Activated CD4-positive, CD25-positive, alpha-beta regulatory T cell (primary cell): Measurements from ENCODE around the gene NRP1.
"Not testable (repeated sequence)": the region's sequence is repeated elsewhere in the genome, so short reads cannot be mapped to it uniquely, and the experiment has no call there.

Source experiments
- DNase-seq, 4 experiments: peaks; one replicate each; lab custom pipeline; 2025; lab: John Stamatoyannopoulos, UW

NRP1 gene

GRCh38 chr10:33321516-33321915, 13.0 kb downstream of the NRP1 start:
- DNase-seq, result no peak

- no peak for DNase-seq
Measured at GRCh38 chr10:33320288-33320687, 14.2 kb downstream of the NRP1 start.

- DNase-seq, result no peak
Measured at GRCh38 chr10:33315891-33316290, 18.6 kb downstream of the NRP1 start.

GRCh38 chr10:33314811-33315561, 19.5 kb downstream of the NRP1 start:
- DNase-seq, result no peak

GRCh38 chr10:33311640-33312039, 22.8 kb downstream of the NRP1 start:
- DNase-seq, result no peak

GRCh38 chr10:33310853-33311252, 23.6 kb downstream of the NRP1 start:
- no peak for DNase-seq

GRCh38 chr10:33309406-33309805, 25.1 kb downstream of the NRP1 start:
- DNase-seq, result no peak

GRCh38 chr10:33307835-33308234, 26.6 kb downstream of the NRP1 start:
- no peak for DNase-seq

- no peak for DNase-seq
Measured at GRCh38 chr10:33306701-33307519, 27.6 kb downstream of the NRP1 start.

- DNase-seq, result no peak
Measured at GRCh38 chr10:33306126-33306525, 28.3 kb downstream of the NRP1 start.

GRCh38 chr10:33304423-33305225, 29.8 kb downstream of the NRP1 start:
- DNase-seq, result no peak

- DNase-seq, result no peak
Measured at GRCh38 chr10:33303988-33304387, 30.5 kb downstream of the NRP1 start.

- no peak for DNase-seq
Measured at GRCh38 chr10:33302208-33302829, 32.1 kb downstream of the NRP1 start.

- DNase-seq, result no peak
Measured at GRCh38 chr10:33301097-33301789, 33.2 kb downstream of the NRP1 start.

- not testable (repeated sequence) for DNase-seq
Measured at GRCh38 chr10:33300544-33300943, 33.9 kb downstream of the NRP1 start.

- DNase-seq, result no peak
Measured at GRCh38 chr10:33298893-33299292, 35.6 kb downstream of the NRP1 start.

GRCh38 chr10:33298110-33298509, 36.4 kb downstream of the NRP1 start:
- DNase-seq, result no peak

- no peak for DNase-seq
Measured at GRCh38 chr10:33295851-33296250, 38.6 kb downstream of the NRP1 start.

- no peak for DNase-seq
Measured at GRCh38 chr10:33293531-33294170, 40.8 kb downstream of the NRP1 start.

- no peak for DNase-seq
Measured at GRCh38 chr10:33293076-33293475, 41.4 kb downstream of the NRP1 start.

GRCh38 chr10:33291053-33291592, 43.3 kb downstream of the NRP1 start:
- DNase-seq, result no peak
